Testis (tissue), 2 donors: Measurements from ENCODE around the gene HSPG2.

Experiments used
- CTCF ChIP-seq, 3 experiments: fragments of 450-650 bp in 2 of 3; fragments of 200-600 bp in 1 of 3; sonication (generic) in 1 of 3; IDR thresholded peaks; one replicate each; pipeline ENCODE4 v1.5.1; 2016 to 2019; ENCODE audit warnings: antibody characterized with exemption in 3 of 3, mild to moderate bottlenecking in 2 of 3, moderate library complexity in 1 of 3
- POLR2A ChIP-seq: fragments of 450-650 bp; IDR thresholded peaks from one replicate; pipeline ENCODE4 v1.6.1; 2017; ENCODE audit warnings: antibody characterized with exemption, mild to moderate bottlenecking, moderate library complexity

GRCh38 chr1:21916447-21917238, 20.5 kb downstream of the HSPG2 start:
- TF ChIP-seq POLR2A (no peak), CTCF (IDR thresholded peaks at IDR 0.05) (no peak)
